Measurements from ENCODE around the gene REC8. TPM values are rescaled to one million over a fixed set of nuclear protein-coding genes. Genes with fewer than 3 reads are reported as not detected.

Gene REC8
- total and polyA plus RNA-seq, 2 of the 13 experiments (the other 11 are each of a cell fraction or from before 2014, with no cell fraction given): 3.4 to 14.7 TPM

- TF ChIP-seq GLMP (CRISPR knock-in tag; IDR thresholded peaks at IDR 0.05; ENCODE audit: borderline replicate concordance) (no peak), XBP1 (CRISPR knock-in tag; IDR thresholded peaks at IDR 0.05) (no peak), ZNF724P (CRISPR knock-in tag; IDR thresholded peaks at IDR 0.05; ENCODE audit: borderline replicate concordance) (no peak; the same call in 1 of the 2 replicates), FOXM1 (CRISPR knock-in tag; IDR thresholded peaks at IDR 0.05) (no peak), ZSCAN12 (CRISPR knock-in tag; IDR thresholded peaks at IDR 0.05) (no peak), CERS6 (CRISPR knock-in tag; IDR thresholded peaks at IDR 0.05) (no peak), XRCC5 (optimal IDR thresholded peaks at IDR 0.05; ENCODE audit: low read length) (peak; percentile 12), STAT5B (CRISPR knock-in tag; IDR thresholded peaks at IDR 0.05) (no peak), MIER2 (CRISPR knock-in tag; IDR thresholded peaks at IDR 0.05) (no peak; the same call in none of the 2 replicates), ZKSCAN5 (CRISPR knock-in tag; IDR thresholded peaks at IDR 0.05) (peak; percentile 44; the same call in 1 of the 2 replicates), YEATS4 (CRISPR knock-in tag; IDR thresholded peaks at IDR 0.05; ENCODE audit: borderline replicate concordance) (no peak), ZFX (CRISPR knock-in tag; IDR thresholded peaks at IDR 0.05; ENCODE audit: low read depth) (no peak; the same call in 1 of the 2 replicates), ZNF660 (CRISPR knock-in tag; IDR thresholded peaks at IDR 0.05; ENCODE audit: borderline replicate concordance, low read depth) (no peak; the same call in 1 of the 2 replicates), ATF3 (CRISPR knock-in tag; IDR thresholded peaks at IDR 0.05) (no peak), SIN3B (IDR thresholded peaks at IDR 0.05; ENCODE audit: low read length) (no peak)
- TF ChIP-seq, protein P1, sequence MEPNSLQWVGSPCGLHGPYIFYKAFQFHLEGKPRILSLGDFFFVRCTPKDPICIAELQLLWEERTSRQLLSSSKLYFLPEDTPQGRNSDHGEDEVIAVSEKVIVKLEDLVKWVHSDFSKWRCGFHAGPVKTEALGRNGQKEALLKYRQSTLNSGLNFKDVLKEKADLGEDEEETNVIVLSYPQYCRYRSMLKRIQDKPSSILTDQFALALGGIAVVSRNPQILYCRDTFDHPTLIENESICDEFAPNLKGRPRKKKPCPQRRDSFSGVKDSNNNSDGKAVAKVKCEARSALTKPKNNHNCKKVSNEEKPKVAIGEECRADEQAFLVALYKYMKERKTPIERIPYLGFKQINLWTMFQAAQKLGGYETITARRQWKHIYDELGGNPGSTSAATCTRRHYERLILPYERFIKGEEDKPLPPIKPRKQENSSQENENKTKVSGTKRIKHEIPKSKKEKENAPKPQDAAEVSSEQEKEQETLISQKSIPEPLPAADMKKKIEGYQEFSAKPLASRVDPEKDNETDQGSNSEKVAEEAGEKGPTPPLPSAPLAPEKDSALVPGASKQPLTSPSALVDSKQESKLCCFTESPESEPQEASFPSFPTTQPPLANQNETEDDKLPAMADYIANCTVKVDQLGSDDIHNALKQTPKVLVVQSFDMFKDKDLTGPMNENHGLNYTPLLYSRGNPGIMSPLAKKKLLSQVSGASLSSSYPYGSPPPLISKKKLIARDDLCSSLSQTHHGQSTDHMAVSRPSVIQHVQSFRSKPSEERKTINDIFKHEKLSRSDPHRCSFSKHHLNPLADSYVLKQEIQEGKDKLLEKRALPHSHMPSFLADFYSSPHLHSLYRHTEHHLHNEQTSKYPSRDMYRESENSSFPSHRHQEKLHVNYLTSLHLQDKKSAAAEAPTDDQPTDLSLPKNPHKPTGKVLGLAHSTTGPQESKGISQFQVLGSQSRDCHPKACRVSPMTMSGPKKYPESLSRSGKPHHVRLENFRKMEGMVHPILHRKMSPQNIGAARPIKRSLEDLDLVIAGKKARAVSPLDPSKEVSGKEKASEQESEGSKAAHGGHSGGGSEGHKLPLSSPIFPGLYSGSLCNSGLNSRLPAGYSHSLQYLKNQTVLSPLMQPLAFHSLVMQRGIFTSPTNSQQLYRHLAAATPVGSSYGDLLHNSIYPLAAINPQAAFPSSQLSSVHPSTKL (CRISPR knock-in tag; IDR thresholded peaks at IDR 0.05): no peak
- TF ChIP-seq, protein P2, sequence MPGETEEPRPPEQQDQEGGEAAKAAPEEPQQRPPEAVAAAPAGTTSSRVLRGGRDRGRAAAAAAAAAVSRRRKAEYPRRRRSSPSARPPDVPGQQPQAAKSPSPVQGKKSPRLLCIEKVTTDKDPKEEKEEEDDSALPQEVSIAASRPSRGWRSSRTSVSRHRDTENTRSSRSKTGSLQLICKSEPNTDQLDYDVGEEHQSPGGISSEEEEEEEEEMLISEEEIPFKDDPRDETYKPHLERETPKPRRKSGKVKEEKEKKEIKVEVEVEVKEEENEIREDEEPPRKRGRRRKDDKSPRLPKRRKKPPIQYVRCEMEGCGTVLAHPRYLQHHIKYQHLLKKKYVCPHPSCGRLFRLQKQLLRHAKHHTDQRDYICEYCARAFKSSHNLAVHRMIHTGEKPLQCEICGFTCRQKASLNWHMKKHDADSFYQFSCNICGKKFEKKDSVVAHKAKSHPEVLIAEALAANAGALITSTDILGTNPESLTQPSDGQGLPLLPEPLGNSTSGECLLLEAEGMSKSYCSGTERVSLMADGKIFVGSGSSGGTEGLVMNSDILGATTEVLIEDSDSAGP (CRISPR knock-in tag; IDR thresholded peaks at IDR 0.05; ENCODE audit: borderline replicate concordance): no peak
- TF ChIP-seq, protein P3, sequence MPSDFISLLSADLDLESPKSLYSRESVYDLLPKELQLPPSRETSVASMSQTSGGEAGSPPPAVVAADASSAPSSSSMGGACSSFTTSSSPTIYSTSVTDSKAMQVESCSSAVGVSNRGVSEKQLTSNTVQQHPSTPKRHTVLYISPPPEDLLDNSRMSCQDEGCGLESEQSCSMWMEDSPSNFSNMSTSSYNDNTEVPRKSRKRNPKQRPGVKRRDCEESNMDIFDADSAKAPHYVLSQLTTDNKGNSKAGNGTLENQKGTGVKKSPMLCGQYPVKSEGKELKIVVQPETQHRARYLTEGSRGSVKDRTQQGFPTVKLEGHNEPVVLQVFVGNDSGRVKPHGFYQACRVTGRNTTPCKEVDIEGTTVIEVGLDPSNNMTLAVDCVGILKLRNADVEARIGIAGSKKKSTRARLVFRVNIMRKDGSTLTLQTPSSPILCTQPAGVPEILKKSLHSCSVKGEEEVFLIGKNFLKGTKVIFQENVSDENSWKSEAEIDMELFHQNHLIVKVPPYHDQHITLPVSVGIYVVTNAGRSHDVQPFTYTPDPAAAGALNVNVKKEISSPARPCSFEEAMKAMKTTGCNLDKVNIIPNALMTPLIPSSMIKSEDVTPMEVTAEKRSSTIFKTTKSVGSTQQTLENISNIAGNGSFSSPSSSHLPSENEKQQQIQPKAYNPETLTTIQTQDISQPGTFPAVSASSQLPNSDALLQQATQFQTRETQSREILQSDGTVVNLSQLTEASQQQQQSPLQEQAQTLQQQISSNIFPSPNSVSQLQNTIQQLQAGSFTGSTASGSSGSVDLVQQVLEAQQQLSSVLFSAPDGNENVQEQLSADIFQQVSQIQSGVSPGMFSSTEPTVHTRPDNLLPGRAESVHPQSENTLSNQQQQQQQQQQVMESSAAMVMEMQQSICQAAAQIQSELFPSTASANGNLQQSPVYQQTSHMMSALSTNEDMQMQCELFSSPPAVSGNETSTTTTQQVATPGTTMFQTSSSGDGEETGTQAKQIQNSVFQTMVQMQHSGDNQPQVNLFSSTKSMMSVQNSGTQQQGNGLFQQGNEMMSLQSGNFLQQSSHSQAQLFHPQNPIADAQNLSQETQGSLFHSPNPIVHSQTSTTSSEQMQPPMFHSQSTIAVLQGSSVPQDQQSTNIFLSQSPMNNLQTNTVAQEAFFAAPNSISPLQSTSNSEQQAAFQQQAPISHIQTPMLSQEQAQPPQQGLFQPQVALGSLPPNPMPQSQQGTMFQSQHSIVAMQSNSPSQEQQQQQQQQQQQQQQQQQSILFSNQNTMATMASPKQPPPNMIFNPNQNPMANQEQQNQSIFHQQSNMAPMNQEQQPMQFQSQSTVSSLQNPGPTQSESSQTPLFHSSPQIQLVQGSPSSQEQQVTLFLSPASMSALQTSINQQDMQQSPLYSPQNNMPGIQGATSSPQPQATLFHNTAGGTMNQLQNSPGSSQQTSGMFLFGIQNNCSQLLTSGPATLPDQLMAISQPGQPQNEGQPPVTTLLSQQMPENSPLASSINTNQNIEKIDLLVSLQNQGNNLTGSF (CRISPR knock-in tag; IDR thresholded peaks at IDR 0.05): peak; percentile 62; the same call in 1 of the 2 replicates
Measured at GRCh38 chr14:24135584-24135833, 36.4 kb upstream of the REC8 start (continued).

All from HepG2 (cell line).